CD4-positive, alpha-beta T cell treated with Interleukin-15 for 4 hours (primary cell): ENCODE results near the gene NID1.

ENCODE experiments used
- DNase-seq: peaks from one replicate; pipeline ENCODE4 v3.0.0-alpha.2; 2020; ENCODE audit warnings: low spot score

Gene NID1

DNA sequence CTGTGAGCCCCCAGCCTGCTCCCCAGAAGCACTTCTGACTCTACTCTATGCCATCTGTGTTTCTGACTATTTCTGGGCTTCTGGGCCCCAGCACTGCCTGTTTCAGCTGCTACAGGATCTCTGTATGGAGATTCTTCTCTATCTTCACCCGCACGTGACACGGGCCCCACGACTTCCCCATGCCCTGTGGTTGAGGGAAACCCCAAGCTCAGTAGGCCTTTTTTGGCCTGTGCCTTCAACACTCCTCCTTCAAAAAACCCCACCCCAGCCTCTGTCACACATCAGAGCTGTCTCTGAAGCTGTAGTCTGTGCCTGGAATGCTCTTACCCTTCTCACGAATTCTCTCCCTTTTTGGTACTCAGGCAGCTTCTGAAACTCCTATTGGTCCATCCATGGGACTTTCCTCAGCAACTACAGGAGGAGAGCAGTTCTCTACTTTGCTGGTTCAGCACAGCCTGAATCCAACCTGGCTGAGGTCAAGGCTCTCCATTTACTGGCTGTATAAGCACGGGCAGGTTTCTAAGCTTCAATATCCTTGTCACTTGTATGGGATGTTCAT, 2.0 kb upstream of the NID1 start:
- peak; percentile 66 for DNase-seq

- DNase-seq: no peak
These were observed 1.2 kb upstream of the NID1 start for GRCh38 chr1:236066054-236066453.

DNA sequence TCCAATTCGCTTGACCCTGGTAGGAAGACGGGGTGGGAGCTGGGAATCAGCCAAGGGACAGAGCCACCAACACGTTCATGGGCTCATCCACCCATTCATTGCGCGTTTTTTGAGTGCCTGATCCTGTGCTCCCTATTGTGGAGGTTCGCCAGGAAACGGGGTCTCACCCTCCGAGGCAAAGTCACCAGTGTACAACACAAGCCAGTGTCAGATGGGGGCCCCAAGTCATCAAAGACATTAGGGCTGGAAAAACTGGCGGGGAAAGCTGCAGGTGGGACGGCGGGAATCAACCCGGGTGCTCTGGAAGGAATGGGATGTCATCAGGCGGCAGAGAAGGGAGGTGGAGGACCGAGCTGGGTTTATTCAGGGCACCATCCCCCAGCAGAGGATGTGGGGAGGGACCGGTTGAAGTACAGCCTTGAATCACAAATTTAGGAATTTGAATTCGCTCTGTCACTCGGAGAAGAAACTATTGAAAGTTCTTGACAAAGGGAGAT, 667 bp upstream of the NID1 start:
- no peak for DNase-seq

DNA sequence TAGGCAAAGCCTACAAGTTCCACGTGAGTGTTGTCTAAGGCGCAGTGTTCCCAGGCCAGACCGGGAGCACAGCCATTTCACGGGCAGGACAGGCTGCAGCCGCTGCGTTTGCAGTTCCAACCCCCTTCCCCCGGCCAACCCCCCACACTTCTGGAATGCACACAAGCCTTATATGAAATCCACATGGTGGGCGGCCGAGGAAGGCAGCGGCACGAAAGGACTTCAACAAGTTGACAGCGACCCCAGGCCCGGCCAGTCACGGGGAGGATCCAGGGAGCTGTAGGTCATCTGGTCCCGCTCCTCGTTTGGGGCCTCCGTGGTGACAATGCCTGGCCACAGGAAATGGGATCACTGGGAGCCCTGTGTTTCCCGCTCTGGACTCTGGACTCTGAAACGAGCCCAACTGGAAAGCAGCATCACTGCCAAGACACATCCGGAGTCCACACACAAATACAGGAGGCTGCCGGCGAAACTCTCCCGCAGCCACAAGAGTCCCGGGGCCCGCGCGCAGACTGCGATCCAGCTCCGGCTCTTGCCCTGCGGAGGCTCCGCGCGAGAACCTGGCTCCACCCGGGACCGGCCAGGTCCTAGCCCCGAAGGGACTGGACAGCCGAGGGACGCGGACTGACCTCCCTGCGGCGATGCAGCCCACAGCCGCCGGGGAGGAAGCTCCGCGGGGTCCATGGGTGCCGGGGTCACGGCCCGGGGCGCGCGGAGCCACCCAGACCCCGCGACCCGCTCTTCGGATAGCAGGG, 794 bp downstream of the NID1 start:
- no peak for DNase-seq

- DNase-seq: no peak
These were observed 1.4 kb downstream of the NID1 start for GRCh38 chr1:236063551-236063918.

DNA sequence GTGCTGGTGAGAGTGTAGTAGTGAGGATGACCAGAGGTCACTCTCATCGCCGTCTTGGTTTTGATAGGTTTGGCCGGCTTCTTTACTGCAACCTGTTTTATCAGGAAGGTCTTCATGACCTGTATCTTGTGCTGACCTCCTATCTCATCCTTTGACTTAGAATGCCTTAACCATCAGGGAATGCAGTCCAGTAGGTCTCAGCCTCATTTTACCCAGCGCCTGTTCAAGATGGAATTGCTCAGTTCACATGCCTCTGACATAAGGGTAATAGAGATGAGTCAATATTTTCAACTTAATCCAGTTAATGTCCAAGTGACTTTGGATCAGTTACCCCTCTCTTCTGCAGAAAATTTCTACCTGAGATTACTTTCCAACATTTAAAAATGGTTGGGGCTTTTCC, 4.6 kb downstream of the NID1 start:
- DNase-seq: no peak

DNA sequence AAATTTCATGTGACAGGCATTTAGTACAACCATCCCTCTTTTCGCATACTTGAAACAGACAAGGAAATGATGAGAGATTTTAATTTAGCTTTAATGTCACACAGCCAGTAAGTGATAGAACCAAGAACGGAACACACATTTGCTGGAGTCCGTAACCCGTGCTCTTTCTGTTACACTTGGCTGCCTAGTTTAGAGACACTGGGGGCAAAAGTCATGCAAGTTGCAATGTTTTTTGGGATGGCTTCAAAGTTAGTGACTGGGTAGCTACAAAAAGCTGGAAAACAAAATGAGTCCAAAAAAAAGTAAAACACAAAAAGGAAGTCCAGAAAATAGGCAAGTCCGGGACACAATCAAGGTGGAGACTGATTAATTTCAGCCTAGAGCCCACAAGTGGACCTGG, 5.9 kb downstream of the NID1 start:
- no peak for DNase-seq

DNA sequence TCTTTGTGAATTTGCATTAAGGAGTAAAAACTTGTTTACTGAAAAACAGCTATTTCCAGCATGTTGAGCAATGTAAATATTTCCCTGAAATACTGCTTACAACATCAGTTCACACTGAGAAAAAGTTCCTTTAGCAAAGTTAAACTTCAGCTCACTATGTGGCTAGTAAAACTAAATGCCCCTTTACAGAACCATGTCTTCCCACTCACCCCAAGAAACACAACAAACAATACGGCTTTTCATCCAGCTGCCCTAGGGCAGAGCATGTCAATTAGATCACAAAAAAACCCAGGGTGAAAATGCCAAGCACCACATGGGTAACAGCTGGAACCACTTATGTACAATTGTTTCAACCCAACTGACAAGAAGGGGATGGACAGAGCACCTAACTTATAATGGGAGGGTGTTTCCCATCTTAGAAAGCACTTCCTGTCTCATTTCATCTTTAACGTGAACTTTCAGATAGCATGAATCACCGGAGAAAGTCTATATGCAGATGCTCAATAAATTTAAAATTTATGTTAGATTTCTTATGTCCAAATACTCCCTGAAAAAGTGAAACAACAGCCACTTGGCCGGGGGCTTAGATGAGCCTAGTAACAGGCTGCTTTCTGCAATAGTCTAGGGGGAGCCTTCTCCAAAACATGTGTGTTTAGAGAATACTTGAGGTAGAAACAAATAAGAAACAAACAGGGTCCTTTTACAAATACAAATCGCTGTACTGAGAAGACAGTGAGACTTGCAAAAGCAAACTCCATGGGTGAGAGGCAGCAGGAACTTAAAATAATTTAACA, 6.6 kb downstream of the NID1 start:
- no peak for DNase-seq

DNA sequence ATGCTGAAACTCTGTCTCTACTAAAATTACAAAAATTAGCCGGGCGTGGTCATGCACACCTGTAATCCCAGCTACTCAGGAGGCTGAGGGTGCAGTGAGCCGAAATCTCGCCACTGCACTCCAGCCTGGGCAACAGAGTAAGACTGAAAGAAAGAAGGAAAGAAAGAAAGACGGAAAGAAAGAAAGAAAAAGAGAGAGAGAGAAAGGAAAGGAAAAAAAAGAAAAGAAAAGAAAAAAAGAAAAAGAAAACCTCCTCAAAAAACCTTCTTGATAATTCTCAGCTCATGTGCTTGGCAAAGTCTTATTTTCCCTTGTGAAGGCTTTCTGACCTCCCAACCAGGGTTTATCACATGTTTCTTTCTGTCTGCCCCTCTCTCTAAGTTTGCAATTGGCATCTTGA, 7.3 kb downstream of the NID1 start:
- DNase-seq: no peak

GRCh38 chr1:236052232-236052993, 12.5 kb downstream of the NID1 start:
- DNase-seq: no peak

DNA sequence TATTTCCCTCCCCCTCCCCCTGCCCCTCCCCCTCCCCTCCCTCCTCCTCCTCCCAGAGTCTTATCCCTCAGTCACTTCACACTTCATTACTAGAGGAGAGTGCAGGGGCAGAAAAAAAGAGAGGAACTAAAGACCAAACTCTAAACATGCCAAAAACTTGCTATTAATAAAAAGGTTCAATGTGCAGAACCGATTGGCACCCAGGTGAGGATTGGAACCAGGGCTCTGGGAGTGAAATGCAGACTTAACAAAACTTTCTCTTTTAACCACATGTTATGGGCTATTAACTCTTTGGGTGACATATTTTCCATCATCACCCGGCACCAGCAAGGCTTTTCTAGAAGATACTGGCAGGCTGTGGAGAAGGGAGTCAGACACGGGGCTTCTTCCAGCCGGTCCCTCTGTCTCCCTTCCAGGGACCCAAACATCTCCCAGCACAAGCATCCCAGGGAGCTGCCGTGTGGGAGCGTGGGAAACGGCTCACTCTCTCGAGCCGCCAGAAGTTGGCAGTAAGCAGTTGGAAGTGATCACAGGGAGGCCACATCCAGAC, 13.6 kb downstream of the NID1 start:
- DNase-seq: no peak

DNA sequence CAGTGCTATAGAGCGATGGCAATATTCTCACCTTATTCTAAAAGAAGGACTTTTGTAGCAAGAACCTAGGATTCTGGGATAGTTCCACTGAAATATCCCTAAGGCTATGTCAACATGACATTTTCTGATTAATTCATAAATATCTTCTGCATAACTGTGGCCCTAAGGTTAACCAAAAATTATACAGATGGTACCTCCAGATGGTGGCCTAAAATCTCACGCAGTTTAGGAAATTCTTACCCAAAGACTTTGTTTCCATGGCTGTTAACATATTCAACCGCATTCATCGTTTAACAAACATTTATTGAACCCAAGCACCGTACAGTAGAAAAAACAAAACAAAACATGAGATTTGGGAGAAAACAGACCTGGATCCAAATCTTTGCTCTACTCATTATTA, 19.1 kb downstream of the NID1 start:
- DNase-seq: no peak

- no peak for DNase-seq
These were observed 20.5 kb downstream of the NID1 start for GRCh38 chr1:236044341-236044740.

GRCh38 chr1:236041631-236042618, 23.0 kb downstream of the NID1 start:
- DNase-seq: no peak

DNA sequence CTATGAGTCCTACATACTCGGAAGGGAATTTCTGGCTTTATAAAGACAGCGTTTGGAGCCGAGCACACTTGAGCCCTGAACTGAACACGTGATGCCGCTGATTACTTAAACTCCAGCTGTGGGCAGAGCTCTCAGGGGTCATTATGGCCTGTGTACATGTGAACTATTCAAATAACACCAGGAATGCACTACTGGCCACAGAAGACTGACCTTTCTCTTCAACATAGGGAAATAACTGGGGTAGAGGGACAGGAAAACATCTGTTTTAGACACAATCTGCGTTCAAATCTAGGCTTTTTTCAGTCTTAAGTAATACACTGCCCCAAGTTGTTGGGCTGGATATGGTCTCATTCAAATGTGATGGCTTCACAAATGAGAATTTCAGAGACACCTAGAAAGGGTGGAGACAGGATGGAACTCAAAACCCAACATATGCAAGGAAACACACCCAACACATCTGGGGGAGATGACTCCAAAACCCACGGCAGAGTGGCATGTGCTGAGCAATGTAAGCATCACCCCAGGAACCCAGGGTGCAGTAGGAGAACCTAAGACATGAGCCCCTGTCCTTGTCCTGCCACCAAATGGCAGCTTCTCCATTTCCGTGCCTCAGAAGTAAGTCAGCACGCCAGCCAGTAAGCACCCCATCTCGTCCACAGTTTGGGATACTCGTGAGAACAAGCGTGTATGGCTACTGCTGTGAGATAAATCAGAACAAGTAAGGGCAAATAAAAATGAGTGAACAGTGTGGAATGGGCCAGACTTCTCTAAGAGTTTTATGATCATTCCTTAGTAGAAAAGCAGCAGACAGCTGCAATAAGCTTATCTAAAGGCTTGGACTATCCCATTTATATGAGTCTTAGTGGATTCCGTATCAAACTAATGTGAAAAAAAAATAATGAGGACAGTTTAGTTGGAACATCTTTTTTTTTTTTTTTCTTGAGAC, 24.9 kb downstream of the NID1 start:
- no peak for DNase-seq

- no peak for DNase-seq
These were observed 26.9 kb downstream of the NID1 start for GRCh38 chr1:236038034-236038433.

DNA sequence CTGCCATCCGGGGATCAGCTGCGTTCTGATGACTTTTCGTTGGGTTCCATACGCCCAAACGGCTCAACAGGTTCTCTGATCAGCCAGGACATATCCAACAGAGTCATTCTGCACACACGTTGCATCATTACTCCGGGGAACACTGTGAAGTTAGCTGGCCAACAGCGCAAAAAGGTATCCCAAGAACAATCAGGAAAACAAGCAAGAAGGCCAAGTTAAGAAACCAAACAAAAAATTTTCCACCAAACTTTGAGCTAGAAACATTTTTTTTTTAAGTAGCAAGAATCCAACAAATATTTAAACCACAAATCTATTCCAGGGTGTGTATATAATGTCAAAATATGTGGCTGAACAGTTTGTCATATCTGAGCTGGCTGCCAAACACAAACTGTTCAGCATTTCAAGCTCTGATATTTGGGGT, 29.2 kb downstream of the NID1 start:
- no peak for DNase-seq

DNA sequence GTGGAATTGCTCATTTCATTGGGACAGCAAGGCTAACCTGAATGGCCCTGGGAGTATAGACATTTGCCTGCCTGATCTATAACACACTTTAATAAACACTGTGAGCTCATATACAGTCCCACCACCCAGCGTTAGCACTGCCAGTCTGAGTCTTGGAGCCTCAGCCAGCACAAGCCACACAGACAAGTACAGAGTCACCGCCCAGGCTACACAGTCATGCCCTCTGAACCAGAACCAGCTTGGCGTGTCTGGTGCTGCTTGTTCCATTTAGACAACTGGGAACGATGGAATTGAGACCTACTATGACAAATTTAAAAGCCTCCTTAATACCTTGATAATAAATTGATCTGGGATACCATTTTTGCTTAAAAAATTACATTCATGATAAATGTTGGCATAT, 31.6 kb downstream of the NID1 start:
- no peak for DNase-seq

- no peak for DNase-seq
These were observed 34.4 kb downstream of the NID1 start for GRCh38 chr1:236030534-236030933.
